ENCODE measurements around the gene GAD2.

GRCh38 chr10:26216585-26217395 is at the start of gene GAD2:
- no peak for TF ChIP-seq EZH2phosphoT487 (IDR thresholded peaks at IDR 0.05; ENCODE audit: borderline replicate concordance, low read depth)
- no peak for TF ChIP-seq NFIC (IDR thresholded peaks at IDR 0.05; ENCODE audit: borderline replicate concordance)
- no peak for TF ChIP-seq CTCF (IDR thresholded peaks at IDR 0.05)
